H7 (cell line): Measurements from ENCODE around the gene MRPL54. TPM values are rescaled to one million over a fixed set of nuclear protein-coding genes. Genes with fewer than 3 reads are reported as not detected.

Experiments used
- DNase-seq: peaks from one replicate; pipeline ENCODE4 v3.0.0; 2012
- H3K27me3 ChIP-seq: 2 replicates; pipeline ENCODE4 v1.6.0; 2011; ENCODE audit warnings: mild to moderate bottlenecking, low read length; ENCODE audit not compliant: control insufficient read depth, insufficient read depth
- H3K36me3 ChIP-seq: replicated peaks from 2 replicates; pipeline ENCODE4 v1.5.1; 2011; ENCODE audit warnings: low read length; ENCODE audit not compliant: control insufficient read depth, insufficient read depth
- H3K4me3 ChIP-seq: 2 replicates; pipeline ENCODE4 v1.5.1; 2011; ENCODE audit warnings: low read depth, mild to moderate bottlenecking, control low read depth, low read length, moderate library complexity; ENCODE audit not compliant: insufficient read depth
- total RNA-seq: library from RNA; depleted of rRNA; stranded (reverse); fragments of >200 nt; shearing (Covaris generic); gene quantifications from 2 replicates; pipeline ENCODE4 v1.2.3, GENCODE V29; 2014

The MRPL54 gene
- total RNA-seq, 1 experiment from 2014 or later, result 56.3 TPM

DNA sequence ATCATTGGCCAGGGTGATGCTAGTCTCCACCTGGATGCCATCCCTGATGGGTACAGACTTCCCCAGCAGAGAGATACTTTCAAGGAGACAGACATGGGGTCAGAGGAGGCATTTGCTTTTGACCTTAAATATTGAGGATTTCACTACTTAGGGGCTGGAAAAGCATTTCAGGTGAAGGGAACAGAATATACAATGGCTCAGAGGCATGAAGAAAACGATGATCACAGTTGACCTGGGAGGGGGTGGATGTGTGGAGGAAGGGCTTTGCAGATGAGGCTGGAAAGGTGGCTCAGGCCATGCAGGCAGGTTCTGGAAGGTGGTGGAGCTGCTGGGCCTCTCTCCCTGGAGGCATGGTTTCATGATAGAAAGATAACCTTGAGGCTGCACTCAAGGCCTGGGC, 19.8 kb downstream of the MRPL54 start:
- Histone ChIP-seq H3K36me3 (no peaks in the 10 kb centered on the region; the same call in 1 of the 2 replicates), H3K27me3 (peaks cover 17% of the 10 kb centered on the region), H3K4me3 (no peak overlapping the region)
- DNase-seq, result no peak

DNA sequence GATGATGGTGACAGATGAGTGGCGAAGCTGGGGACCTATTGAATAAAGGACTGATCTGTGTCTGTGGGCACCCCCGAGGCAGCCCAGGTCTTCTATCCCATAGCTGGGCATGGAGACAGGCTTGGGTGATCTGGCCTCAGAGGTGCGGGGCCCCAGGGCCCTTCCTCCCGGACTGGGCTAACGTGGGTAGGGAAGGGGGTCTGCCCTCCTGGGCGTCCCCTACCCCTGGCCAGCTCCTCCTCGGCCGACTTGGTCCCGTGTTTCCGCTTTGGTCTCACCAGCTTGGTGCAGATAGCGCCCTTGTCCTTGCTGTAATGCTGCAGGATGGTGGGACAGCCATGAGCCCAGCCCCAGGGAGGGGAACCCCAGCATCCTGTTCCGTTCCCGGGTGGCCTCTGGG, 20.4 kb downstream of the MRPL54 start:
- Histone ChIP-seq H3K27me3 (peaks cover 17% of the 10 kb centered on the region), H3K36me3 (no peaks in the 10 kb centered on the region; the same call in 1 of the 2 replicates), H3K4me3 (no peak overlapping the region)
- DNase-seq, result peak; percentile 43

DNA sequence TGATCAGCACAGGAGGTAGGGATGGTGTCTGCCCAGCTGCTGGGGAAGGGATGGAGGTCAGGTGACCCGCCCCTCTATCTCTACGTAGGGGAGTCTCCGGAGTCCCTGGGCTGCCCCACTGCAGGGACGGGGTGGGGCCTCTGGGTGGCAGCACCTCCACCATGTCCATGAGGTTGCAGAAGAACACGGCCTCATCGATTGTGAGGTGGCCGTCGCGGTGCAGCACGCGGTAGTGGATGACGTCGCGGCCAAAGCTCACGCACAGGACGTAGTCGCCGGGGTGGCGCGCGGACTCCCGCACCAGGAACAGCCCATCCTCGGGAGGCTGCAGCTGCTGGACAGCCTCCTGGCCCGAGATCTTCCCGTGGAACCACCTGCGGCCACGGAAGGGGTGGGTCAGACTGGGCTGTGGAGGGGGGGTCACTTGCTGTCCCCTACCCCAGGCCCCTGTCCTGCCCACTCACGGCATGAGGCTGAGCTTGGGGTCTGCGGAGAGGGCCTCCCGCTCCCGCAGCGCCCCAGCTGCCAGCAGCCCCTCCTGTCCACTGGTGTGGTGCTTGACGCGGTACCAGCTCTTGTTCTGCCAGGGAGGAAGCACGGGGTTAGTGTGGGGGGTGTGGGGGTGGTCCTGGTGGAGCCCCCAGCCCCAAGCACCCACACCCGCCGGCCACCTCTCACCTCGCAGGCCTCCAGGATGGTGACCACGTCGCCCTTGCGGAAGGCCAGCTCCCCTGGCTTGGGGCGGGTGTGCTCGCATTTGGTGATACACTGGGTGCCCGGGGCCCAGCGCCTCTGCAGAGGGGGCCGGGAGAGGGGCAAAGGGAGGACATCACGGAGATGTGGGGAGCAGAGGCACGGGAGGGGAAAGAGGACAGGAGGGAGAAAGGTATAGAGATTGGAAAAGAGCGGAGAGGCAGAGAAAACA, 21.4 kb downstream of the MRPL54 start:
- DNase-seq, result peak; percentile 96
- Histone ChIP-seq H3K27me3 (peaks cover 17% of the 10 kb centered on the region), H3K4me3 (no peak overlapping the region), H3K36me3 (no peaks in the 10 kb centered on the region; the same call in 1 of the 2 replicates)

DNA sequence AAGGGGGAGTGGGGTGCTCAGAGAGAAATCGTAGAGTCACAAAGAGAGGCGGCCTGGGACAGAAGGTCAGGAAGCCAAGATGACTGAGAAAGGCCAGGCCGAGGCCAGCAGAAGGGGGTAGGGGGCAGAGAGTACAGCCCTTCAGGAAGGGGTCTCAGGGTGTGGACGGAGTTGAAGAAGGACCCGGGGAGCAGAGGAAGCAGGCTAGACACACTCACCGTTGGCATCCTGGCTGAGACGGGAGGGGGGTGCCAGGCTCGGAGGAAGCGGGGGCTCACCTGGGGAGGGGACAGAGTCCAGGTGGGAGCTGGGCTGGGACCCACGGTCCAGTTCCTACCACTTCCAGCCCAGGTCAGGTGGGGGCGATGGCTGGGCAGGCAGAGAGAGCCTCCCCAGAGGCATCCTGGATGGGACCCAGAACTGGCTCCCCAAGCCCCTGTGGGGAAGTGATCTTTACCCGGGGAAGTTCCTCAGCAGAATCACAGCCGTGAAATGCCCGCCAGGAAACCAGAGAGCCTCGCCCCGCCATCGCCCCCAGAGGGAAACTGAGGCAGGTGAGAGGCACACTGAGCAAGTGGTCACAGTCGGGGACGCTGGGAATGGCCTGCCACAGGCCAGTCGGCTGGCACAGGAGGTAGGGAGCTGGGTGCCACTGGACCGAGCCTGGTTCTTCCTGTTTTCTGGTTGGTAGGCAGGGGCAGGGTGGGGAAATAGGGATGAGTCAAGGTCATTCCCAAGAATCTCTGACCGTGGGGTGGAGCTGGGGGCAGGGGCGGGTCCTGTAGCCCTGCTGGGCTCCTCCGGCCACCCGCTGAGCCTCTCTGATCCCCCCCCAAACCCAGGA, 22.3 kb downstream of the MRPL54 start:
- peak overlapping the region; percentile 81 for H3K4me3 ChIP-seq
- peaks cover 17% of the 10 kb centered on the region for H3K27me3 ChIP-seq
- DNase-seq, result peak; percentile 81
- H3K36me3 ChIP-seq, result no peaks in the 10 kb centered on the region; the same call in 1 of the 2 replicates

DNA sequence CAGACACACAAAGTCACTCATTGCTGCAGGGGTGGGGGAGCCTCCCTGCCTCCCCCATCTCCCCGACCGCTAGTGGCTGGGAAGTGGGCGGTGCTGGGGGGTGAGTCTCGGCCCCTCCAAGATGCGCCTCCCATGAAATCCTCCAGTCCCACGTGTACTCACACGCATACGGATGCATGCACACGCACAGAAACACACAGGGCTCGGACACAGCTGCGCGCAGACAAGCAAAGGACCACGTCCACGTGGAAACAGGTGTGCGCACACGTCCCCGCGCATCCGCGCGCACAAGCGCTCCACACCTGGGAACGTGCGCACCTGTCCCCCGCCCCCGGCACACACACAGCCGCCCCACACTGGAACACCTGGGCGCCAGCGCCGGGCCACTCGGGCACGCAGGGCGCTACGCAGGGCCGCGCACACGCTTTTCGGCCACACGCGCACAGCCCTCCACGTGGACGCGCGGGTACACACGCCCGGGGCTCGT, 23.0 kb downstream of the MRPL54 start:
- peak; percentile 79 for DNase-seq
- Histone ChIP-seq H3K4me3 (peak overlapping the region; percentile 81), H3K27me3 (peaks cover 17% of the 10 kb centered on the region), H3K36me3 (no peaks in the 10 kb centered on the region; the same call in 1 of the 2 replicates)

DNA sequence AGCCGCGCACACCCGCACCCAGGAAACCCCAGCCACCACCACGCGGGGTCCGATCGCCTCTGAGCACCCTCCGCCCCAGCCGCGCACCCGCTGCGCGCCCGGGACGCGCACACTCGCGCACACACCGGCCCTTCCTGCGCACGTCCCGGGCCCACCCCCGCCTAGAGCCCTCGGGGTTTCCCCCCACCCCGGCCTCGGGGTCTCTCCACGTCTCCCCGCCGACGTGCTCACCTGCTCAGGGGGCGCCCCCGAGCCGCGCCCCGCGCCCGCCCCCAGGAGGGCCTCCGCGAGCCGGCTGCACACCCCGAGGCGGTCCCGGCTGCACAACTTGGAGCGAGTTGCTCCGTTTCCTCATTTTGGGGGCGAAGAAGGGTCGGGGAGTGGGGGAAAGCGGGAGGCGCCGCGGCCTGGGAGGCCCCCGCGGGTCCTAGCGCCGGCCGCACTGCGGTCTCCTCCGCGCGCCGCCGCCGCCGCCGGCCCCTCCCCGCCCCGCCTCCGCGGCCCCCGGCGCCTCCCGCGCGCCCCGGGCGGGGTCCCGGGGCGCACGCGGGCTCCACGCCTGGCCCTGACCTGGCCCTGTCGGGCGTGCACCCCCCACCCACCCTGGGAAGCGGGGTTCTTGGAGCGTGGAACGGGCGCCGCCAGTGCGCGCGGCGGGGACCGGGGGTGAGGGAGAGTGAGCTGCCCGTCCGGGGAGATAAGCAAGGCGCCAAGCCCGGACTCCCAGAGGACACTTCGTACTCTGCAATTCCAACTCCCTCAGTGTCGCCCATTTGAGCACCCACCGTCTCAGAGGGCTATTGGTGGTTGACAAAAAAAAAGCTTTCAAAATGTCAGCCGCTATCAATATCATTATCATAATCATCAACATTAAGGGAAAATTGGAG, 23.7 kb downstream of the MRPL54 start, which contains the start of gene MATK:
TSS of gene MATK (minus strand) at position 444 of the 887 bp plus-strand sequence. CDS start 1,246 bp downstream, outside the sequence.
- Histone ChIP-seq H3K4me3 (peak within 1 kb of the TSS; percentile 81), H3K36me3 (no peaks in the 10 kb centered on the region; the same call in 1 of the 2 replicates), H3K27me3 (peaks cover 17% of the 10 kb centered on the region)
- DNase-seq, result peak; percentile 91

DNA sequence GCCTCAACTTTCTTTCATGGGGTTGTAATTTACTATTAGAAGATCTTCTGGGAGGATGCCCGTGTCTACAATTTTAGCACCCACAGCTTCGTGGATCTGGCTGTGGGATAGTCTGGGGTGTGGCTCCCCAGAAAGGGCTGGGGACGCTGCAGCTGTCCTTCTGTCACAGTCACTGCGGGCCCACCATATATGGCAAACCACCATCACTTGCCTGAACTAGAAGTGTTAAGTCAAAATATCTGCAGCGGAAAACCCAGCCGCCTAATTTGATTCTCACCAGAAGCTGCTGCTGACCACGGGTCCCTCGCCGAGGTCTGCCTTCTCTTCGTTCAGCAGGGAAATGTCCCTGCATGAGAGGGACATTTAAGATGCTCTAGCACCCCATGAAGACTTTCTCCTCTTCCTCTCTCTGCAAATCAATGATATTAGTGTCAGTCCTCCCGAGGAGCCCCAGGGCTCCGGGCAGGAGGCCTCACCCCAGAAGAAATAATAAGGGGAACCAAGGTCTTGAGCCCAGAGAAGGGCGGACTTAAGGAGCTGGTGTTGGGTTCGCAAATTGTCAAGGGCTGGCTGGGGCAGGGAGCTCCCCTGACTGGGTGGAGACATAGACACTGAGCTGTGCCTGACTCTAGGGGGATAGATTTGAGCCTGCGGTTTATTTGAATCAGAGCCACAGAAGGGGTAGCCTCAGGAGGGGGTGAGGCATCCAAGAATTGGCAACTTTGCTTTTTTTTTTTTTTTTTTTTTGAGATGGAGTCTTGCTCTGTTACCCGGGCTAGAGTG, 26.7 kb downstream of the MRPL54 start:
- Histone ChIP-seq H3K27me3 (peaks cover 17% of the 10 kb centered on the region), H3K36me3 (no peaks in the 10 kb centered on the region)

DNA sequence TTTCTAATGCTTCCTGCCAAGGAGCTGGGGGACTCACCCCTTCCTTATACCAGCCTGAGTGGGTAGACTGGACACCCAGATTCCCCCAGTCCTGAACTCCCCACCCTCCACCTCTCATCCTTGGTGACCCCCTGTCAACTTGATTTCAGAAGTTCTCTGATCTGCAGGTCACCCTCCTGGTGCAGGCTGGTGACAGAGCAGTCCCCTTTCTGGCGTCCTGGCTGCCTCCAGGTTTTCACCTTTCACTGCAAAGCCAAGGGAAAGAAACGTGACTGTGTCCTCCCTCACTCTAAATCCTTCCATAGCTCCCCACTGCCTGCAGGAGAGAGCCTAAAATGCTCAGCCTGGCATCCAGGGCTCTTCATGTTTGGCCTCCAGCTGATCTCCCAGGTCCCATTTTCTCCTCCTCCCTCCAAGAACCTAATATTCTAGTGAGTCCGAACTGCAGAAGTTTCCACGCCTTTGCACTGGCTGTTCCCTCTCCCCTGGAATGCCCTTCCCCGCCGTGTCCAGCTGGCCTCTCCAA, 27.8 kb downstream of the MRPL54 start:
- no peak overlapping the region for H3K4me3 ChIP-seq
- no peak for DNase-seq
- no peaks in the 10 kb centered on the region for H3K36me3 ChIP-seq
- peaks cover 11% of the 10 kb centered on the region for H3K27me3 ChIP-seq

More for the DNA sequence above, 26.7 kb downstream of the MRPL54 start:
- H3K4me3 ChIP-seq, result no peak overlapping the region
- peak; percentile 52 for DNase-seq

DNA sequence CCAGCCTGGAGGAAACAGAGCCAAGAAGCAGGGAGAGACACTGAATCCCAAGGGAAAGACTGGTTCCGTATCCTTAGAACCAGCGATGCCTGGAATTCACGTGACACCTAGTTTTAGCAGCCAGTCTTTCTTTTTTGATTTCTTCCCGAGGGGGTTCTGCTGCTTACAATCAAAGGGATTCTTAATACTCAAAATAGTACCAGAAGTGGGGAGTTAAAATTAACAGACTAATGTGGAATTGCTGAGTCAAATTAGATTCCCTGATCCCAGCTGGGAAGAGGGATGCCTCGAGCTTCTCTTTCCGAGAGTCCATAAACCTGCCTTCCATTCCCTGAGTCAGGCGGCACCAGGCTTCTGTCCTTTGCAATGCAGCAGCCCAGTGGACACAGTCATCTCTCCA, 28.5 kb downstream of the MRPL54 start:
- DNase-seq, result no peak
- no peaks in the 10 kb centered on the region for H3K36me3 ChIP-seq
- H3K27me3 ChIP-seq, result peaks cover 4% of the 10 kb centered on the region
- no peak overlapping the region for H3K4me3 ChIP-seq

DNA sequence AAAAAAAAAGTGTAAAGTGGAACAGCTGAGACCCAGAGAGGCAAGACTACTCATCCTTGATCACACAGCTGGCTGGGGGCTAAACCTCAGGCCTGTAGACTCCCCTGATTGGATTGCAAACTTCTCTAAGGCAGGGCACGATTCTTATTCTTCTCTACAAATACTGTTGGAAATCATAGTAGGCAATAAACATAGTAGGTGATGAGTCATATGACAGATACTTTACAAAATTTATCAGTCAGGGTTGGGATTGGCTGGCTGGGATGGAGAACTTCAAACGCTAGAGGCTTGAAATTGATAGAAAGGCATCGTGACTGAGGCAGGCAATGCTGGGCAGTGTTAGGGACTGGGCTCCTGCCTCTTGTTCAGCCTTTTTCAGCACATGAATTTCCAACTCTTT, 29.6 kb downstream of the MRPL54 start:
- DNase-seq, result no peak
- Histone ChIP-seq H3K27me3 (no peaks in the 10 kb centered on the region), H3K36me3 (no peaks in the 10 kb centered on the region), H3K4me3 (no peak overlapping the region)

DNA sequence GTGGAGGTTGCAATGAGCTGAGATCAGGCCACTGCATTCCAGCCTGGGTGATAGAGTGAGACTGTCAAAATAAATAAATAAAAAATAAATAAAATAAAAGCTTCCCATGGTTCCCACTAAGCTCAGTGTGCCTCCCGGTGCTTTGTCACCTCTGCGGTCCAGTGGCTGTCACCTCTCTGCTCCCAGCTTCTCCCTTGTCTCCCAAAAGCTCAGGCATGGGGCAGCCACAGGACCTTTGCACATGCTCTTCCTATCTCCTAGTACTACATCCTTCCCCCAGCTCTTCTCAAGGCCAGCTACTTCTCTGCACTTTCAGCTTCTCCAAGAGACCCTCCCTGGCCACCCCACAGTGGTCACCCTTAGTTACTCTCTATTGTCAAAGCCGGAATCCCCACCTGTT, 31.3 kb downstream of the MRPL54 start:
- no peaks in the 10 kb centered on the region for H3K27me3 ChIP-seq
- H3K4me3 ChIP-seq, result no peak overlapping the region
- no peaks in the 10 kb centered on the region for H3K36me3 ChIP-seq
- no peak for DNase-seq

DNA sequence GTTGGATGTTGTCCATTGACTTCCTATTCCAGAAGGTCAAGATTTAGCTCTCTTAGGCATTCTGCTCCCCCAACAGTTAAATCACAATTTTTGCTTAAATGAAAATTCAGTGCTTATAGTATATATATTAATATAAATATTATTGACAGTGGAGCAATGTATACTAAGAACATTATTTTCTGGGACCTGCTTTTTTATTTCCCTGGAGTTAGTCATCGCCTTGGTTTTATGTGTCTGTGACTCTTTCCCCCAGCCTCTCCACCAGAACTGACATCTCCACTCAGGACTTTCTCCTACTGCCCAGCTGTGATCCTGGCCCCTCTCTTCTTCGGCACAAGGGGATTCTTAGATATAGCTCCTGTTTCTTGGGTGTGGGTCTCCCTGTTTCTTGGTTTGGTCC, 33.9 kb downstream of the MRPL54 start:
- H3K36me3 ChIP-seq, result no peaks in the 10 kb centered on the region
- DNase-seq, result no peak
- H3K27me3 ChIP-seq, result peaks cover 6% of the 10 kb centered on the region
- no peak overlapping the region for H3K4me3 ChIP-seq

DNA sequence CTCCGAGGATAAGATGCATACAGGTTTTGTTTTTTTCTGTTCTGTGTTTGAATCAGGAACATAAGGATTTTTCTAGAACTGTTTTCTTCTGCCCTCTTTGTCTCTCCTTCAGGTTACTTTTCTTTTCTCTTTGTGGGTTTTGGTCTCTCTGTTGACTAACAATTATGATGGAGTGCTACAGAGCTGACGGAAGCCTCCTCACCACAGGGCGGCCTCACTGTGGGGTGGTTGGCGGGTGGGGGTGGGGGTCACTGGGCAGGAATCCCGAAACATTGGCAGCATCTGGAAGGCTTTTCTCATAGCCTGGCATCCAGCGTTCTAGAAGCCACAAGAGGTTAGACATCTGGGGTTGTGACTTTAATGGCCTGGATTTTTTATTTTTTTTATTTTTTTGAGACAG, 35.7 kb downstream of the MRPL54 start:
- no peak overlapping the region for H3K4me3 ChIP-seq
- H3K27me3 ChIP-seq, result peaks cover 13% of the 10 kb centered on the region
- H3K36me3 ChIP-seq, result no peaks in the 10 kb centered on the region
- DNase-seq, result no peak
